Mesothelial cell of epicardium (in vitro differentiated cells): ENCODE measurements around the gene EXD2. TPM values are rescaled to one million over a fixed set of nuclear protein-coding genes. Genes with fewer than 3 reads are reported as not detected.

Experiments used
- DNase-seq, 2 experiments: peaks; one replicate each; pipeline ENCODE4 v3.0.0; 2021; ENCODE audit warnings: low spot score in 2 of 2; ENCODE audit not compliant: unreplicated experiment in 2 of 2
- H3K27ac Mint-ChIP-seq: 2 replicates; pipeline ENCODE4 v1.8.0; 2021; ENCODE audit warnings: mixed read lengths
- H3K27me3 Mint-ChIP-seq: 2 replicates; pipeline ENCODE4 v1.8.0; 2021; ENCODE audit warnings: low read depth, mixed read lengths
- H3K36me3 Mint-ChIP-seq: 2 replicates; pipeline ENCODE4 v1.8.0; 2021; ENCODE audit warnings: mixed read lengths
- H3K4me1 Mint-ChIP-seq: 2 replicates; pipeline ENCODE4 v1.8.0; 2021; ENCODE audit warnings: mixed read lengths
- H3K4me3 Mint-ChIP-seq: 2 replicates; pipeline ENCODE4 v1.8.0; 2021; ENCODE audit warnings: mild to moderate bottlenecking, moderate library complexity, mixed read lengths
- H3K9me3 Mint-ChIP-seq: 2 replicates; pipeline ENCODE4 v1.8.0; 2021; ENCODE audit warnings: mixed read lengths
- total RNA-seq: library from RNA; stranded (reverse); gene quantifications from 3 replicates; pipeline ENCODE4 v1.2.1, GENCODE V29; 2021
- TF ChIP-seq, protein P1 (sequence below): fragments of 200-600 bp; sonication (generic); IDR thresholded peaks from one replicate; pipeline ENCODE4 v1.5.0; 2021; ENCODE audit warnings: antibody characterized with exemption; ENCODE audit not compliant: unreplicated experiment

Gene EXD2
- total RNA-seq, 1 donor from 2014 or later, result 30.6 TPM

DNA sequence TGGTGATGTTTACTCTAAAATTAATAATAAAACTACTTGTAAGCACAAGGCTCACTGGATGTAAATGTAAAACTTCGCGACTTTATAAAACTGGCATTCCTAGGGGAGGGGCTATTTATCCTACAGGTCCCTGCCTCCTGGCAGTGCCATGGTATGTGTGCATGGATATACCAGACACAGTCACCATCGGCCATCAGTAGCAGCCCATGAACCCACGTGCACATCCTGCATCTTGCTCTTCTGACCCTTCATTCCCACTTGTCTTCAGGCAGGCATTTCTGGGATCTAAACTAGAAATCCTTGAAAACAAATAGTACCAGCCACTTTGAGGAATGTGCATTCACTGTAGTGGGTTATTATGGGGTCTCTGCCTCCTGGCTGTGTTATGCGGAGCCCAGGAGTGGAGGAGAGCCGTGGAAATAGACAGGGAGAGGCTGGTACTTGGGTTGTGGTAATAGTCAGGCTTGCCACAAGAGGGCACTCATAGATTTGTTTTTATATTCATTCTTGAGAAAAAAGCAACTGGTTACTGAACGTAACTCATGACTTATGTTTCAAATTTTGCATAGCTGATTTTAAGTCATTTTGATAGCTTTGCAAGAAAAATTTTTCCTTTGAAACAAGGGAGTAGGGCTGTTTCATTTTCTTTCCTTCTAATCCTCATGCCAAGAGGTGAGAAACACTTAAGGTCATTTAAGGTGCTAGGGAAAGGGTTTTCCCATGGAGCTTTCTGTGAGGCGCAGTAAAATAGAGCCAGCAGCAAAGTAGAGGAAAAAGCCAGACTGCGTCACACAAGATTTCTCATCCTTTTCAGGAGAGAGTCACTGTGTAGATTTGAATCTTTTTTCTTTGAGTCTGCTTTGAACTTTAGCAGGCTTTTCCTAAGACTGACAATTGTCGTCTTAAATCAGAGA is 51.3 kb downstream of the EXD2 start:
- TF ChIP-seq, protein P1, sequence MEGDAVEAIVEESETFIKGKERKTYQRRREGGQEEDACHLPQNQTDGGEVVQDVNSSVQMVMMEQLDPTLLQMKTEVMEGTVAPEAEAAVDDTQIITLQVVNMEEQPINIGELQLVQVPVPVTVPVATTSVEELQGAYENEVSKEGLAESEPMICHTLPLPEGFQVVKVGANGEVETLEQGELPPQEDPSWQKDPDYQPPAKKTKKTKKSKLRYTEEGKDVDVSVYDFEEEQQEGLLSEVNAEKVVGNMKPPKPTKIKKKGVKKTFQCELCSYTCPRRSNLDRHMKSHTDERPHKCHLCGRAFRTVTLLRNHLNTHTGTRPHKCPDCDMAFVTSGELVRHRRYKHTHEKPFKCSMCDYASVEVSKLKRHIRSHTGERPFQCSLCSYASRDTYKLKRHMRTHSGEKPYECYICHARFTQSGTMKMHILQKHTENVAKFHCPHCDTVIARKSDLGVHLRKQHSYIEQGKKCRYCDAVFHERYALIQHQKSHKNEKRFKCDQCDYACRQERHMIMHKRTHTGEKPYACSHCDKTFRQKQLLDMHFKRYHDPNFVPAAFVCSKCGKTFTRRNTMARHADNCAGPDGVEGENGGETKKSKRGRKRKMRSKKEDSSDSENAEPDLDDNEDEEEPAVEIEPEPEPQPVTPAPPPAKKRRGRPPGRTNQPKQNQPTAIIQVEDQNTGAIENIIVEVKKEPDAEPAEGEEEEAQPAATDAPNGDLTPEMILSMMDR, result peak; percentile 78
- peaks cover 11% of the 10 kb centered on the region for H3K36me3 Mint-ChIP-seq
- H3K4me1 Mint-ChIP-seq, result peaks cover 4% of the 10 kb centered on the region
- no peaks in the 10 kb centered on the region for H3K9me3 Mint-ChIP-seq
- DNase-seq, result peak in 1 of 2 experiments; percentile 67
- H3K27me3 Mint-ChIP-seq, result no peaks in the 10 kb centered on the region
- H3K27ac Mint-ChIP-seq, result no peak overlapping the region
- no peak overlapping the region for H3K4me3 Mint-ChIP-seq

GRCh38 chr14:69244946-69245345 is 53.6 kb downstream of the EXD2 start:
- peaks cover 1% of the 10 kb centered on the region for H3K36me3 Mint-ChIP-seq
- peaks cover 4% of the 10 kb centered on the region for H3K4me1 Mint-ChIP-seq
- H3K27me3 Mint-ChIP-seq, result no peaks in the 10 kb centered on the region
- no peak overlapping the region for H3K27ac Mint-ChIP-seq
- H3K9me3 Mint-ChIP-seq, result no peaks in the 10 kb centered on the region
- TF ChIP-seq, protein P1, result no peak
- H3K4me3 Mint-ChIP-seq, result no peak overlapping the region
- DNase-seq, result no peak

DNA sequence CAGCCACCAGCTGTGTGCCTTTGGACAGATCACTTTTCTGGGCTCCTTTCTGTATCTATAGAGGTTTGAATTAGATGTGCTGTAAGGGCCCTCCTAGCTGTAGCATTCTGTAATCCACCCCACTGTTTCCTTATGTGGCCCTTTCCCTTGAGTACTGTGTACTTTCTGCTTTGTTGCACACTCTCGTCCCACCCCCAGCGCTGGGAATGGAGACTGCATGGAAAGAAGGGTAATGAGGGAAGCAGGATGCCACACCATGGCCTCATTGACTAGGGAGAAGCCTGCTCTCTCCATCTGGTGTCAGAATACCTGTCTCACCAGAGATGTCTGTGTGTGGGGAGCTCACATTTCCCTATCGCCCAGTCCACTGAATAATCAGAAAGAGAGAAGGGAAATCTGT is 55.0 kb downstream of the EXD2 start:
- H3K27ac Mint-ChIP-seq, result no peak overlapping the region

GRCh38 chr14:69247676-69248440 is 56.6 kb downstream of the EXD2 start:
- Mint-ChIP-seq H3K27me3 (no peaks in the 10 kb centered on the region), H3K9me3 (no peaks in the 10 kb centered on the region), H3K36me3 (no peaks in the 10 kb centered on the region), H3K4me3 (no peak overlapping the region), H3K4me1 (peaks cover 2% of the 10 kb centered on the region), H3K27ac (no peak overlapping the region)
- no peak for DNase-seq
- TF ChIP-seq, protein P1, result peak; percentile 74

More for the DNA sequence above, 55.0 kb downstream of the EXD2 start:
- H3K9me3 Mint-ChIP-seq, result no peaks in the 10 kb centered on the region
- DNase-seq, result no peak
- peaks cover 4% of the 10 kb centered on the region for H3K4me1 Mint-ChIP-seq
- no peaks in the 10 kb centered on the region for H3K27me3 Mint-ChIP-seq
- no peaks in the 10 kb centered on the region for H3K36me3 Mint-ChIP-seq
- TF ChIP-seq, protein P1, result no peak
- no peak overlapping the region for H3K4me3 Mint-ChIP-seq

GRCh38 chr14:69249603-69250002 is 58.3 kb downstream of the EXD2 start:
- TF ChIP-seq, protein P1, result no peak
- Mint-ChIP-seq H3K4me1 (no peaks in the 10 kb centered on the region), H3K4me3 (no peak overlapping the region), H3K27me3 (peaks cover 8% of the 10 kb centered on the region), H3K9me3 (no peaks in the 10 kb centered on the region), H3K27ac (no peak overlapping the region), H3K36me3 (no peaks in the 10 kb centered on the region)
- no peak for DNase-seq
